A673 (cell line): ENCODE data around the gene PCBP2.

ENCODE experiments used
- CTCF ChIP-seq: fragments of 300-800, 200-600 bp; sonication (generic); conservative IDR thresholded peaks from 2 replicates; pipeline ENCODE4 v1.5.1; 2017; ENCODE audit warnings: low read depth, mild to moderate bottlenecking, antibody characterized with exemption, low read length, moderate library complexity, mixed read lengths
- EZH2 ChIP-seq: fragments of 200-600 bp; sonication (generic); IDR thresholded peaks from 2 replicates; pipeline ENCODE4 v1.6.1; 2017; ENCODE audit warnings: borderline replicate concordance, low read depth, mild to moderate bottlenecking, mixed read lengths, antibody characterized with exemption, low read length; ENCODE audit not compliant: poor library complexity, severe bottlenecking

- TF ChIP-seq CTCF (no peak), EZH2 (no peak)
These were observed 49.8 kb downstream of the PCBP2 start for GRCh38 chr12:53501615-53502181.
